Measurements from ENCODE around the gene KRTAP5-7.
"Not testable (repeated sequence)": the region's sequence is repeated elsewhere in the genome, so short reads cannot be mapped to it uniquely, and the experiment has no call there.

The KRTAP5-7 gene

DNA sequence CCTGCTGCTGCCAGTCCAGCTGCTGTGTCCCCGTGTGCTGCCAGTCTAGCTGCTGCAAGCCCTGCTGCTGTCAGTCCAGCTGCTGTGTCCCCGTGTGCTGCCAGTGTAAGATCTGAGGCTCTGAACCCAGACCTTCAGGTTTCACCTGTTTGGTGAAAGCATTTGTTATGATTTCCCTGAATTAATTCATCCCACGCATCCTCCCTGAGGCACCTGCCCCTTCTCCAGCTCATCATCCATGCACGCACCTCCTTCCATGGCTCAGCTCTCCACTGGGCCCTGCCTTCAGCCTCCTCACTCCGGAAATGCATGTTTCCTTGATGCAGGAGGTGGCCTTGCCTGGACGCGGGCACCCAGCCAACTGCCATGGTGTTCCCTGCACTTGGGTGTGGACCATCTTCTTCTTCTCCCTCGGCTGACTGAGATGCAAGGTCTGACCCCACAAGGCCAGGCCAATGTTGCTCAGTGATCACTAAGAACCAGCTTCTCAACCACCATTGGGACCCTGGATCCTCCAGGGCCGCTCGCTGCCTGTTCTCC lies 39.1 kb downstream of the KRTAP5-7 start:
- Histone ChIP-seq H3K27ac (no peak overlapping the region), H4K20me1 (ENCODE audit: insufficient read depth) (no peaks in the 10 kb centered on the region), H3K4me2 (no peak overlapping the region), H3K4me1 (ENCODE audit: low read depth, poor library complexity, severe bottlenecking) (no peaks in the 10 kb centered on the region), H3K79me2 (ENCODE audit: insufficient read depth, low read depth) (no peaks in the 10 kb centered on the region), H2AFZ (ENCODE audit: low read depth) (no peak overlapping the region), H3K27me3 (ENCODE audit: insufficient read depth, low read depth) (no peaks in the 10 kb centered on the region), H3K9ac (no peak overlapping the region), H3K36me3 (ENCODE audit: insufficient read depth) (no peaks in the 10 kb centered on the region), H3K4me3 (IDR thresholded peaks at IDR 0.05; ENCODE audit: insufficient read depth, low read depth, low read length) (no peak overlapping the region)
- TF ChIP-seq, protein P1, sequence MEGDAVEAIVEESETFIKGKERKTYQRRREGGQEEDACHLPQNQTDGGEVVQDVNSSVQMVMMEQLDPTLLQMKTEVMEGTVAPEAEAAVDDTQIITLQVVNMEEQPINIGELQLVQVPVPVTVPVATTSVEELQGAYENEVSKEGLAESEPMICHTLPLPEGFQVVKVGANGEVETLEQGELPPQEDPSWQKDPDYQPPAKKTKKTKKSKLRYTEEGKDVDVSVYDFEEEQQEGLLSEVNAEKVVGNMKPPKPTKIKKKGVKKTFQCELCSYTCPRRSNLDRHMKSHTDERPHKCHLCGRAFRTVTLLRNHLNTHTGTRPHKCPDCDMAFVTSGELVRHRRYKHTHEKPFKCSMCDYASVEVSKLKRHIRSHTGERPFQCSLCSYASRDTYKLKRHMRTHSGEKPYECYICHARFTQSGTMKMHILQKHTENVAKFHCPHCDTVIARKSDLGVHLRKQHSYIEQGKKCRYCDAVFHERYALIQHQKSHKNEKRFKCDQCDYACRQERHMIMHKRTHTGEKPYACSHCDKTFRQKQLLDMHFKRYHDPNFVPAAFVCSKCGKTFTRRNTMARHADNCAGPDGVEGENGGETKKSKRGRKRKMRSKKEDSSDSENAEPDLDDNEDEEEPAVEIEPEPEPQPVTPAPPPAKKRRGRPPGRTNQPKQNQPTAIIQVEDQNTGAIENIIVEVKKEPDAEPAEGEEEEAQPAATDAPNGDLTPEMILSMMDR (conservative IDR thresholded peaks at IDR 0.05; ENCODE audit: low read depth, low read length), result no peak

DNA sequence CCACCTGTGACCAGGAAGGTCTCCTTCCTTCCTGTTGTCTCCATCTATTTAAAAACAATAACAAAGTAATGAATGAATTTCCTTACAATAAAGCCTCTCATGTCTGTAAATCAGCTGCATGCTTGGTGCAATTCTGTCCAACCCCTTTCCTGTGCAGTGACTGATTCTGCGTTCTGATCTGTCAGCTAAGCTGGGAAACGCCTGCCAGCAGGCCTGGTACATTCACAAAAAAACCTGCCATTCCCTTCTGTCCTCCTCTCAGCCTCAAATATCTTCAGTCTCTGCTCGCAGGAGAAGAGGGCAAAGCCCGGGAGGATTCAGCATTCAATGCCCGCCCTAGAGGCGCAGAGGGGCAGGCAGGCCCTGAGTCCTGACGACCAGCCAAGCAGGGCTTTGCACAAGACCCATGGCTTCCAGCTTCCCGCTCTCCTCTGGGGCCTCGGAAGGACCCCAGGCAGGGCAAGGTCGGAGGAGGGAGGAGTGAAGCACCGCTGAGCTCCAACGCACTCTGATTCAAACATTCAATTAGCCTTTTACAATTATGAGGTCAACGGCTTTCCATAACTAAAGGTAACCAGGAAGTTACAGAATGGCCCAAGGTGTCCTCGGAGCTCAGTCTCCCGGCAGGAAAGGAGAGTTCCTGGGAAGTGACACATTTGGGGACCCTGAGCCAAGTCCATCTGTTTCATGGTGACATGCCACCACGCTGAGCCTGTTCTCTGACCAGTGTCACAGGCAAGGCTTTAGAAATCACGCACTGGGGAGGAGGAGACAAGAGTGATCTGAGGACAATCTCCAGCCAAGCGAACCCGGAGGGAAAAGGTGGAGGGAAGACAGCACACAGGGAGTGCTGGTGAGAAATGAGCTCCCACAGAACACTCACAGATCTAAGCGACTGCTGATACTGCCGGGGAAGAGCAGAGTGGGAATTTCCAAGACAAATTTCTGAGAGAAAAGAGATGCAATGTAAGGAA lies 39.8 kb downstream of the KRTAP5-7 start:
- not testable (repeated sequence) for H4K20me1 ChIP-seq (ENCODE audit: insufficient read depth); H3K9ac ChIP-seq; H3K27ac ChIP-seq; H3K27me3 ChIP-seq (ENCODE audit: insufficient read depth, low read depth); H3K4me2 ChIP-seq; H3K79me2 ChIP-seq (ENCODE audit: insufficient read depth, low read depth); H3K36me3 ChIP-seq (ENCODE audit: insufficient read depth); H2AFZ ChIP-seq (ENCODE audit: low read depth); H3K4me3 ChIP-seq (IDR thresholded peaks at IDR 0.05; ENCODE audit: insufficient read depth, low read depth, low read length); H3K4me1 ChIP-seq (ENCODE audit: low read depth, poor library complexity, severe bottlenecking)

DNA sequence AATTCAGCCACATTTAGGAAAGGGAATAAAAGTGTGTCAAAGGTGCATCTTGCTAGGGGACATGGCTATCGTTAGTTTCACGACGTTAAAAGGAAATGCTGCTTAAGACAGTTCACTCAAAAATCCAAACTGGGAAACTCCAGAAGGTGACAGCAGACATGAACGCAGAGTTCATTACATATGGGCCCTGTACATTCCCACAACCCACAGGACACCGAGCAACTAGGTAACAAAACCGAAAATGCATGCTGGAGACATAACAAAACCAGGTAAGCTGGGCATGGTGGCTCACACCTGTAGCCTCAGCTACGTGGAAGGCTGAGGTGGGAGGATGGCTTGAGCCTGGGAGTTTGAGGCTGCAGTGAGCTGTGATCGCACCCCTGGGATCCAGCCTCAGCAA lies 40.6 kb downstream of the KRTAP5-7 start:
- not testable (repeated sequence) for H3K36me3 ChIP-seq (ENCODE audit: insufficient read depth)

DNA sequence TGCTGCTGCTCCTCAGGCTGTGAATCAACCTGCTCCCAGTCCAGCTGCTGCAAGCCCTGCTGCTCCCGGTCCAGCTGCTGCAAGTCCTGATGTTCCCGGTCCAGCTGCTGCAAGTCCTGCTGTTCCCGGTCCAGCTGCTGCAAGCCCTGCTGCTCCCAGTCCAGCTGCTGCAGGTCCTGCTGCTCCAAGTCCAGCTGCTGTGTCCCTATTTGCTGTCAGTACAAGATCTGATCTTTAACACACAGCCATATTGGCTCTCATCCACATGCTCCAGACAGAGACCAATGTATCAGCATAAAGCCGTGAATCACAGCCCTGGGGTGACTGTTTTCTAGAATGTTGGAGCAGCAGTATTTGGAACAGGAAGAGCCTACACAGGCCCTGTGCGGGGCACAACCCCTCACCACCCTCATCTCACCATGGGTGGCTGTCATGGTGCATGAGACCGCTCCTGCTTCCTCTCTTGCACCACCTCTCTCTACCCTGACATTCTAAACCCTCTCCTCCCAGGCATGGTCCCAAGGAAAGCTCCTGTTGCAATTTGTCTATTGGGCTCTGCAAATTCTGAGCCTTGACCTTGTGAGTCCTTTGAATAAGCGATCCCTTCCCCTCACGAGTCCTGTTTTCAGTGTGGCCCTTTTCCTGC lies 41.8 kb downstream of the KRTAP5-7 start:
- no peaks in the 10 kb centered on the region for H3K79me2 ChIP-seq (ENCODE audit: insufficient read depth, low read depth)
- H3K4me3 ChIP-seq (IDR thresholded peaks at IDR 0.05; ENCODE audit: insufficient read depth, low read depth, low read length), result no peak overlapping the region
- TF ChIP-seq, protein P1 (conservative IDR thresholded peaks at IDR 0.05; ENCODE audit: low read depth, low read length), result no peak
- H3K4me2 ChIP-seq, result no peak overlapping the region
- H2AFZ ChIP-seq (ENCODE audit: low read depth), result no peak overlapping the region
- H3K27ac ChIP-seq, result no peak overlapping the region
- H3K36me3 ChIP-seq (ENCODE audit: insufficient read depth), result no peaks in the 10 kb centered on the region
- H3K4me1 ChIP-seq (ENCODE audit: low read depth, poor library complexity, severe bottlenecking), result no peaks in the 10 kb centered on the region
- H3K27me3 ChIP-seq (ENCODE audit: insufficient read depth, low read depth), result no peaks in the 10 kb centered on the region
- H3K9ac ChIP-seq, result no peak overlapping the region
- no peaks in the 10 kb centered on the region for H4K20me1 ChIP-seq (ENCODE audit: insufficient read depth)

More for the DNA sequence above, 40.6 kb downstream of the KRTAP5-7 start:
- H4K20me1 ChIP-seq (ENCODE audit: insufficient read depth); H3K9ac ChIP-seq; H2AFZ ChIP-seq (ENCODE audit: low read depth); H3K27me3 ChIP-seq (ENCODE audit: insufficient read depth, low read depth); H3K27ac ChIP-seq; H3K4me3 ChIP-seq (IDR thresholded peaks at IDR 0.05; ENCODE audit: insufficient read depth, low read depth, low read length); H3K4me2 ChIP-seq; H3K79me2 ChIP-seq (ENCODE audit: insufficient read depth, low read depth); H3K4me1 ChIP-seq (ENCODE audit: low read depth, poor library complexity, severe bottlenecking): not testable (repeated sequence)

DNA sequence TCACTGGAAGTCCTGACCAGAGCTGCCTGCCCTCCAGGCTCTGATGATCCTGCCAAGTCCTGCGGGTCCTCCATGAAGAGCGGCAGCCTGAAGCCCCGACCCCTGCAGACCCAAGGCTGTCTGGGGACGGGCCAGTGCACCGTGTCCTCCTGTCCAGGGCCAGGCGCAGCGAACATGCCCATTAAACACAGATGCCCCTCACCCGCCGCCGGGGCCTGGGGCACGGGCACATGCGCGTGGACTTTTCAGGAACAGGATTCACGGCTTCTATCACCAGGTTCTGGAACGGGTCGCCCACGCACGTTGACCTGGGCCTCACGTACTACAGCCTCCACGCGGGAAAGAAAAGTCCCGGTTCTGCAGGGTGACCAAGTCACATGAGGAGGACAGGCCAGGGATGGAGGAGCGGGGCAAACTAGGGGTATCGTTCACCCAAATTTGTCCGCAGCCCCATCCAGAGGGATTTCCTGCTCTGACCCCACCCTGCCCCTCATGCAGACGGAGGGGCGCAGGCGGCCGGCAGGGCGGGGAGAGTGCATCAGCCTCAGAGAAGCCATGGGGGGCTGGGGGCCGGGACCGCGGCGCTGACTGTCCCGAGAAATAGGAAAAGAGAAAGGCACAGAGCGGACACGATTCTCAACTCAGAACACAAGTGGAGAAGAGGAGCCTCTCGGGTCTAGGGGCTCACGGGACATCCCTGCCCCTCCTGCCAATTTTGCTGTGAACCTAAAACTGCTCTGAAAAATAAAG lies 44.2 kb downstream of the KRTAP5-7 start:
- not testable (repeated sequence) for H2AFZ ChIP-seq (ENCODE audit: low read depth)

More for the DNA sequence above, 44.2 kb downstream of the KRTAP5-7 start:
- H3K36me3 ChIP-seq (ENCODE audit: insufficient read depth); H3K9ac ChIP-seq; H3K4me2 ChIP-seq; H4K20me1 ChIP-seq (ENCODE audit: insufficient read depth); H3K27me3 ChIP-seq (ENCODE audit: insufficient read depth, low read depth); H3K4me1 ChIP-seq (ENCODE audit: low read depth, poor library complexity, severe bottlenecking); H3K4me3 ChIP-seq (IDR thresholded peaks at IDR 0.05; ENCODE audit: insufficient read depth, low read depth, low read length); H3K27ac ChIP-seq; H3K79me2 ChIP-seq (ENCODE audit: insufficient read depth, low read depth): not testable (repeated sequence)
